ENCODE data around the gene PIGH.

The PIGH gene

DNA sequence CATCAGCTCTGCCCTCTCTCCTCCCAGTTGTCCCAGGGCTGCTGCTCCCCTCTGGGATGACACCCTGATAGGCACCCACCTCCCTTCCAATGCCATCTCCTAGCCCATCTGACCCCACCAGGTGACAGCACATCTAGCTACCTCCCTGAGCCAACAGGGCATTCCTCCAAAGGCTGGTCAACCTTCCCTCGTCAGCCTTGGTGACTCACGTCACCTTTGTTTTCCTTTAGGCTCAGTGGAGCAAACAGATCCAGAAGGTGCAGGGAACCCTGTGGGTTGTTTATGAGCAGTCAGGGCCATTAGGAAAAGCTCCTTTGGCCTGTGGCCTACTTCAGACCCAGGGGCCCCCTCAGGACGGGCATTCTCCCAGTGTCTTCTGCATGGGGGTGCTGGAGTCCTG lies 32.4 kb downstream of the PIGH start:
- no peak overlapping the region for H3K27ac ChIP-seq (ENCODE audit: low read length)
- H3K4me1 ChIP-seq (ENCODE audit: control insufficient read depth, insufficient read depth, low read length): no peaks in the 10 kb centered on the region
- H3K27me3 ChIP-seq (ENCODE audit: control insufficient read depth in 1 of 2, insufficient read depth in 2 of 2, low read length in 2 of 2): no peaks in the 10 kb centered on the region
- H3K9ac ChIP-seq (ENCODE audit: low read length in 2 of 2): no peak overlapping the region
- H3K9me3 ChIP-seq (ENCODE audit: control insufficient read depth in 2 of 2, low read length in 2 of 2): no peaks in the 10 kb centered on the region
- peaks cover 0 to 2% of the 10 kb centered on the region in 2 donors for H3K36me3 ChIP-seq (ENCODE audit: control insufficient read depth in 2 of 2, insufficient read depth in 2 of 2, low read length in 2 of 2)
- H3K4me3 ChIP-seq (ENCODE audit: low read length in 2 of 2): no peak overlapping the region

DNA sequence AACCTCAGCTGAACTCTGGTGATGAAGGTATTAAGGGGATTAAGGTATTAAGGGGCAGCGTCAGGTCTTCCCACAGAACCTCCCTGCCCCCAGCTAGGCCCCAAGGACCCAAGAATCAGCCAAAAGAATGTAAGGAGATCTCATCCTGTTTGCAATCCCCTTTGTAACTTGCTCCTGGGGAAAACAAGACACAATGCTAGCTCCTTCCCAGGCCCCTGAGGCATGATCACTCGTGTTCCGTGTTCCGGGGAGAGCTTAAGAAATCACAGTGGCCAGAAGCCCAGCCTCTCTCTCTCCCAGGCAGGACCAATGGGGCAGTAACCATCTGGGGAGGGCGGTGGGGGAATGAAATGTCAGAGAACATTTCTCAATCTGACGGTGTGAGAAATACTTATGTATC lies 33.2 kb downstream of the PIGH start:
- no peak overlapping the region for H3K9ac ChIP-seq (ENCODE audit: low read length in 2 of 2)

DNA sequence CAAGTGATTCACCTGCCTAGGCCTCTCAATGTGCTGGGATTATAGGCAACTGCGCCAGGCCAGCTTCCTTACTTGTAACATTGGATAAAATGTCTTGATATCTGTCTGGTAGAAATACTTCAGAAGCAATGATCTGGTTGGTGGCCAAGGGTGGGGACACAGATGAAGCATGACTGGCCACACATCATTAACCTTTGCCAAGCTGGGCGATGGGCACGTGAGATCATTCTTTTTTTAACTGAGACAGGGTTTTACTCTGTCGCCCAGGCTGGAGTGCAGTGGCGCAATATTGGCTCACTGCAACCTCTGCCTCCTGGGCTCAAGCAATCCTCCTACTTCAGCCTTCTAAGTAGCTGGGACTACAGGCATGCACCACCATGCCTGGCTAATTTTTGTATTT lies 35.8 kb downstream of the PIGH start:
- Histone ChIP-seq H3K4me3 (ENCODE audit: low read length in 2 of 2) (no peak overlapping the region), H3K27ac (ENCODE audit: low read length) (no peak overlapping the region), H3K4me1 (ENCODE audit: control insufficient read depth, insufficient read depth, low read length) (no peaks in the 10 kb centered on the region), H3K27me3 (ENCODE audit: control insufficient read depth in 1 of 2, insufficient read depth in 2 of 2, low read length in 2 of 2) (no peaks in the 10 kb centered on the region), H3K9me3 (ENCODE audit: control insufficient read depth in 2 of 2, low read length in 2 of 2) (no peaks in the 10 kb centered on the region), H3K9ac (ENCODE audit: low read length in 2 of 2) (no peak overlapping the region), H3K36me3 (ENCODE audit: control insufficient read depth in 2 of 2, insufficient read depth in 2 of 2, low read length in 2 of 2) (peaks cover 0 to 2% of the 10 kb centered on the region in 2 donors)

More for the DNA sequence above, 33.2 kb downstream of the PIGH start:
- no peaks in the 10 kb centered on the region for H3K27me3 ChIP-seq (ENCODE audit: control insufficient read depth in 1 of 2, insufficient read depth in 2 of 2, low read length in 2 of 2)
- H3K4me1 ChIP-seq (ENCODE audit: control insufficient read depth, insufficient read depth, low read length): no peaks in the 10 kb centered on the region
- no peaks in the 10 kb centered on the region for H3K9me3 ChIP-seq (ENCODE audit: control insufficient read depth in 2 of 2, low read length in 2 of 2)
- H3K27ac ChIP-seq (ENCODE audit: low read length): no peak overlapping the region
- no peak overlapping the region for H3K4me3 ChIP-seq (ENCODE audit: low read length in 2 of 2)
- H3K36me3 ChIP-seq (ENCODE audit: control insufficient read depth in 2 of 2, insufficient read depth in 2 of 2, low read length in 2 of 2): peaks cover 0 to 2% of the 10 kb centered on the region in 2 donors

DNA sequence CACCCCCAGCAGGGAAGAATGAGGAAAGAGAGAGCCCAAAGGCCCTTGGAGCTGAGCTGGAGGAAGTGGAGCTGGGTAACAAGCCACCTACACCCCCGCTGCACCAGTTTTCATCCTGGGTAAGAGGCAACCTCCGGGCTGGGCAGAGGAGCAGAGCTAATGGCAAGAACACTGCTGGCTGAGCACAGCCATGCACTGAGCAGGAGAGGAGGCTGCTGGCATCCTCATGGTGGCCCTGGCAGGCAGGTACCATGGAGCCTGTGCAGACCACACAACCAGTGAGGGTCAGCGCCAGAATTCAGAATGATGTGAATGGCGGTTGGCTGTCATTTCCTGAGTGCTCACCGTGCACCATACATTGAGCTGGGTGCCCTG lies 37.3 kb downstream of the PIGH start:
- no peaks in the 10 kb centered on the region for H3K9me3 ChIP-seq (ENCODE audit: control insufficient read depth in 2 of 2, low read length in 2 of 2)
- H3K27ac ChIP-seq (ENCODE audit: low read length): no peak overlapping the region
- H3K4me1 ChIP-seq (ENCODE audit: control insufficient read depth, insufficient read depth, low read length): no peaks in the 10 kb centered on the region
- peaks cover 0 to 6% of the 10 kb centered on the region in 2 donors for H3K36me3 ChIP-seq (ENCODE audit: control insufficient read depth in 2 of 2, insufficient read depth in 2 of 2, low read length in 2 of 2)
- H3K27me3 ChIP-seq (ENCODE audit: control insufficient read depth in 1 of 2, insufficient read depth in 2 of 2, low read length in 2 of 2): no peaks in the 10 kb centered on the region
- H3K9ac ChIP-seq (ENCODE audit: low read length in 2 of 2): no peak overlapping the region
- H3K4me3 ChIP-seq (ENCODE audit: low read length in 2 of 2): no peak overlapping the region

DNA sequence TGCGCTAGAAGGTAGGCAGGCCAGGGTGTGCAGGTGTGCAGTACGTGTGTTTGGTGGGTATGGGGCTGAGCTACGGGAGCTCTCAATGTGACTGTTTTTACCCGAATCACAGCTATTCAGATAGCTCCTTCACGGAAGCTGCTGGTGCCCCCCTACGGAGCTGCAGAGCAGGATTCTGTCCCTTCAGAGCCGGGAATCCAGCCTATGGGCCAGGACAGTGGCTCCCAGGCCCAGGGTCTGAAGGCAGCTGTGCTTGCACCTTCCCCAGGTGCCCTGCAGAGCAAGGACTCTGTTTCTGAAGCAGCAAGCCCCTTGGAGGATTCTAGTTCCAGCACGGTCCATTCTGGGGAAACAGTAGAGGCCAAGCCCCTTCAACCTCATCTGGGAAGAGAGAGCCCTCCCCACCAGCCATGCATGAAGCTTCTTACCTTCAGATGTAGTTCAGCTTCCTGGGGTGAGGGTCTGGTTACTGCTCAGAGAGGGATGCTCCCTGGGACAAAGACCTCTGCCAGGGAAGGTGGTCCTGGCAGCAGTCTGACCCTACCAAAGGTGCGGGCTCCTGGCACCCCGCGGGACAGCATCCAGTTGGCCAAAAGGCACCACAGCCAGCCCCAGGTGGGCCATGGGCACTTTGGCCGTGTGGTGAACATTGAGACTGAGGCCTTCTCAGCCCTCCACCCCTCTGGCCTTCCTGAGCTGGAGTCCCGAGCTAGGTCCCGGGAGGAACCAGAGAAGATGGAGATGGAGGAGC lies 37.9 kb downstream of the PIGH start:
- H3K27ac ChIP-seq (ENCODE audit: low read length): no peak overlapping the region
- H3K27me3 ChIP-seq (ENCODE audit: control insufficient read depth in 1 of 2, insufficient read depth in 2 of 2, low read length in 2 of 2): no peaks in the 10 kb centered on the region
- peaks cover 0 to 6% of the 10 kb centered on the region in 2 donors for H3K36me3 ChIP-seq (ENCODE audit: control insufficient read depth in 2 of 2, insufficient read depth in 2 of 2, low read length in 2 of 2)
- H3K9me3 ChIP-seq (ENCODE audit: control insufficient read depth in 2 of 2, low read length in 2 of 2): no peaks in the 10 kb centered on the region
- H3K9ac ChIP-seq (ENCODE audit: low read length in 2 of 2): no peak overlapping the region
- no peaks in the 10 kb centered on the region for H3K4me1 ChIP-seq (ENCODE audit: control insufficient read depth, insufficient read depth, low read length)
- no peak overlapping the region for H3K4me3 ChIP-seq (ENCODE audit: low read length in 2 of 2)

DNA sequence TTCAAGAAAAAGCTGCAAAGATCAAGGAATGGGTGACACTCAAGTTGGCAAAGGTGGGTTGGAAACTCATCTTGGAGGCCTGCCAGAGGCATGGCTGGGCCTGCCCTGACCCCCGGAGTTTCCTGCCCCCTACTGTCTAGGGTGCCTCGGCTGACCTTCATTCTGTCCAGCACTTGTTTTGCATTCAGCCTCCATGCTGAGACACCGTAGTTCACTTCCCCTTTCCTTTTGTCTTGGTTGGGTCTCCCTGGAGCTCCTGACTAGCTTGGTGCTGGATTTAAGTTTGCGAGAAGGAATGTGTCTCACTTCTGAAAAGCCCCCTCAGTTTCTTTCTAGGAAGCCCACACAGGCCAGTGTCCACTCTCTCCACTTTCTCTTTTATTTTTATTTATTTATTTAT lies 40.4 kb downstream of the PIGH start:
- H3K27ac ChIP-seq (ENCODE audit: low read length): no peak overlapping the region
- H3K4me1 ChIP-seq (ENCODE audit: control insufficient read depth, insufficient read depth, low read length): no peaks in the 10 kb centered on the region
- H3K9me3 ChIP-seq (ENCODE audit: control insufficient read depth in 2 of 2, low read length in 2 of 2): no peaks in the 10 kb centered on the region
- no peak overlapping the region for H3K9ac ChIP-seq (ENCODE audit: low read length in 2 of 2)
- no peak overlapping the region for H3K4me3 ChIP-seq (ENCODE audit: low read length in 2 of 2)
- H3K36me3 ChIP-seq (ENCODE audit: control insufficient read depth in 2 of 2, insufficient read depth in 2 of 2, low read length in 2 of 2): peaks cover 0 to 4% of the 10 kb centered on the region in 2 donors
- H3K27me3 ChIP-seq (ENCODE audit: control insufficient read depth in 1 of 2, insufficient read depth in 2 of 2, low read length in 2 of 2): no peaks in the 10 kb centered on the region

DNA sequence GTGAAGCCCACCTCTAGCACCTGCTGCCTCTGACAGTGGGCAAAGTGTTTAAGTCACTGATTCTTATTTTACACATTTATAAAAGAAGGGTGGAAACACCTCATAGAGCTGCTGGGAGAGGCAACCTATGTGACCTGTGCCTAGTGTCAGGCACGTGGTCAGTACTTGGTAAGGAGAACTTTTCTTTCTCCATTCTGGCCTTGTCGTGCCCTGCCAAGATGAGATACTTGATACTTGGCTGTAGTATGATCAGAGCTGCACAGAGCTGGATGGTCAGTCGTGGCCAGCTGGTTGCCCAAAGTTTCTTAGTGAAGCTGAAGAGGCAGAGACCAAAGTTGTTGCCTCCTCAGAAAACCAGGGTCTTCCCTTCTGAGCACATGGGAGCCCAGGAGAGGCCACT lies 42.4 kb downstream of the PIGH start:
- H3K36me3 ChIP-seq (ENCODE audit: control insufficient read depth in 2 of 2, insufficient read depth in 2 of 2, low read length in 2 of 2): peaks cover 0 to 4% of the 10 kb centered on the region in 2 donors
- no peaks in the 10 kb centered on the region for H3K9me3 ChIP-seq (ENCODE audit: control insufficient read depth in 2 of 2, low read length in 2 of 2)
- H3K27me3 ChIP-seq (ENCODE audit: control insufficient read depth in 1 of 2, insufficient read depth in 2 of 2, low read length in 2 of 2): no peaks in the 10 kb centered on the region
- no peak overlapping the region for H3K4me3 ChIP-seq (ENCODE audit: low read length in 2 of 2)
- no peaks in the 10 kb centered on the region for H3K4me1 ChIP-seq (ENCODE audit: control insufficient read depth, insufficient read depth, low read length)
- no peak overlapping the region for H3K9ac ChIP-seq (ENCODE audit: low read length in 2 of 2)
- no peak overlapping the region for H3K27ac ChIP-seq (ENCODE audit: low read length)

DNA sequence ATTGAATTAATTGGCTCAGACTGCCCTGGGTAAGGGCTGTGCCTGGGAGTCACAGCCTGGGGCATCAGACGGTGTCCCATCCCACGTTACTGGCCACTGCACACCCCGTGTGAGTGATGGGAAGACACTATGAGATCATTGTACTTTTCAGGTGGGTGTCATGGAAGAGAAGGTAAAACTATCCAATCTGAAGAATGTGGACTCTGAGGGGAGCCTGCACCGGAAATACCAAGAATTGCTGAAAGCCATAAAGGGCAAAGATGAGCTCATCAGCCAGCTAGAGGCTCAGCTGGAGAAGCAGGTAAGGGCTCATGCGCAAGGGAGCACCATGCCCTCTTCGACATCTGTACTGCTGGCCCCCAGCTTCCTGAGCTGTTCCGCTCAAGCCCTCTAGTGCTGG lies 43.0 kb downstream of the PIGH start:
- peaks cover 0 to 4% of the 10 kb centered on the region in 2 donors for H3K36me3 ChIP-seq (ENCODE audit: control insufficient read depth in 2 of 2, insufficient read depth in 2 of 2, low read length in 2 of 2)
- no peaks in the 10 kb centered on the region for H3K4me1 ChIP-seq (ENCODE audit: control insufficient read depth, insufficient read depth, low read length)
- H3K9me3 ChIP-seq (ENCODE audit: control insufficient read depth in 2 of 2, low read length in 2 of 2): no peaks in the 10 kb centered on the region
- no peaks in the 10 kb centered on the region for H3K27me3 ChIP-seq (ENCODE audit: control insufficient read depth in 1 of 2, insufficient read depth in 2 of 2, low read length in 2 of 2)
- H3K27ac ChIP-seq (ENCODE audit: low read length): no peak overlapping the region
- no peak overlapping the region for H3K9ac ChIP-seq (ENCODE audit: low read length in 2 of 2)
- H3K4me3 ChIP-seq (ENCODE audit: low read length in 2 of 2): no peak overlapping the region

DNA sequence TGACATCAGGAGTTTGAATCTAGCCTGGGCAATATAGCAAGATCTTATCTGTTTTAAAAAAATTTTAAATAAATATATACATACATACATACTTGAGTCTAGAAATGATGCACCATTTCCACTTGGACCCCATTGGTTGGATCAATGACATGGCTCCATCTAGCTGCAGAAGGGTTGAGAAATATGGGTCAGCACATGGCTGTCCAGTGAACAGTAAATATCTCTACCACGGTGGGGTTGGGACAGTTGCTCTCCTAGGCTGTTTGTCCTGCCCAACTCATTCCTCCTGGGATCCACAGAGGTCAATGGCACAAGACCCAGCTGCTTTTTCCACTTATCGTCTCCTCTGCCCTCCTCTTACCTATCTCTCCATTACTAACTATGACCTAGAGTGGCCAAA lies 43.4 kb downstream of the PIGH start:
- Histone ChIP-seq H3K27me3 (ENCODE audit: control insufficient read depth in 1 of 2, insufficient read depth in 2 of 2, low read length in 2 of 2) (no peaks in the 10 kb centered on the region), H3K9ac (ENCODE audit: low read length in 2 of 2) (no peak overlapping the region), H3K36me3 (ENCODE audit: control insufficient read depth in 2 of 2, insufficient read depth in 2 of 2, low read length in 2 of 2) (peaks cover 0 to 4% of the 10 kb centered on the region in 2 donors), H3K4me1 (ENCODE audit: control insufficient read depth, insufficient read depth, low read length) (no peaks in the 10 kb centered on the region), H3K4me3 (ENCODE audit: low read length in 2 of 2) (no peak overlapping the region), H3K27ac (ENCODE audit: low read length) (no peak overlapping the region), H3K9me3 (ENCODE audit: control insufficient read depth in 2 of 2, low read length in 2 of 2) (no peaks in the 10 kb centered on the region)

DNA sequence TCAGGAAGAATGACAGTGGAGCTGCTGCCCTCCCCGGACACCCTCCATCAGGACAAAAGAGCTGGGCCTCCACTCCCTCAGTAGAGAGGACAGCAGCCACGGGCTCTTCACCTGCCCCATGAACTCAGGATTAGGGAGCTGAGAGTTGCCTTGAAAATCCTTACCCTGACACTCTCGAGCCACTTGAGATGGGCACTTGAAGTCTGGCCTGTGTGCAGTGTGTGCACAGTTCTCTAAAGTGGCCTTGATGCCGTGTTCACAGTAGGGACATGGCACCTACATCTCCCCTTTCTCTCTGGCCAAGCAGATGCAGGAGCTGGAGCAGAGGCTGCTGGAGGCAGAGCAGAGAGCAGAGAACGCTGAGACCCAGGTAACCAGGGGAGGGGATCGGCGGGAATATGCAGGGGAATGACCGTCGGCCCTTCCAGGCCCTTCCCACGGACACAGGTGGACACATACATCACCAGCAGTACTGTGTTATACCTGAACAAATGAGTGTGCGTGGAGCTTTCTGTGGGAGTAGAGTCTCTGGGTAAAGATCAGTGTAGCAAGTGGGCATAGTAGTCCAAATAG lies 44.5 kb downstream of the PIGH start:
- no peak overlapping the region for H3K27ac ChIP-seq (ENCODE audit: low read length)
- H3K27me3 ChIP-seq (ENCODE audit: control insufficient read depth in 1 of 2, insufficient read depth in 2 of 2, low read length in 2 of 2): no peaks in the 10 kb centered on the region
- no peak overlapping the region for H3K9ac ChIP-seq (ENCODE audit: low read length in 2 of 2)
- H3K9me3 ChIP-seq (ENCODE audit: control insufficient read depth in 2 of 2, low read length in 2 of 2): no peaks in the 10 kb centered on the region
- H3K4me3 ChIP-seq (ENCODE audit: low read length in 2 of 2): no peak overlapping the region
- peaks cover 0 to 4% of the 10 kb centered on the region in 2 donors for H3K36me3 ChIP-seq (ENCODE audit: control insufficient read depth in 2 of 2, insufficient read depth in 2 of 2, low read length in 2 of 2)
- no peaks in the 10 kb centered on the region for H3K4me1 ChIP-seq (ENCODE audit: control insufficient read depth, insufficient read depth, low read length)

DNA sequence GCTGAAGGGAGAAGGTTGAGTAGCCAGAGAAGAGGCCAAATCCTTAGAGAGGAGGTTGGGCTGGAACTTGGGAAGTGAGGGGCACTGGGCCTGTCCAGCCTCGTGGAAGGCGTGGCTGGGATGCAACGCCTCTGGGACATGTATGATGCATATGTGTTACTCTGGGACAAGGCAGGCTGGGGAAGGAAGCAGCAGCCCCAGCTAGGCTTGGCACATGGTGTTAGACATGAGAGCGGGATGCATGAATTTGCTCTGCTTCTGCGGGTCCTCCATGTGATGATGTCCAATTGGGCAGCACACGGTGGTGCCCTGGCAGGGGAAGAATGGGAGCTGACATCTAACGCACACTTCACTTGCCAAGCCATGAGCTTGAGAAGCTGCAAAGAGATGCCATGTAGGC lies 45.7 kb downstream of the PIGH start:
- no peak overlapping the region for H3K9ac ChIP-seq (ENCODE audit: low read length in 2 of 2)
- no peak overlapping the region for H3K27ac ChIP-seq (ENCODE audit: low read length)
- H3K36me3 ChIP-seq (ENCODE audit: control insufficient read depth in 2 of 2, insufficient read depth in 2 of 2, low read length in 2 of 2): peaks cover 0 to 4% of the 10 kb centered on the region in 2 donors
- no peak overlapping the region for H3K4me3 ChIP-seq (ENCODE audit: low read length in 2 of 2)
- H3K9me3 ChIP-seq (ENCODE audit: control insufficient read depth in 2 of 2, low read length in 2 of 2): no peaks in the 10 kb centered on the region
- H3K27me3 ChIP-seq (ENCODE audit: control insufficient read depth in 1 of 2, insufficient read depth in 2 of 2, low read length in 2 of 2): no peaks in the 10 kb centered on the region
- no peaks in the 10 kb centered on the region for H3K4me1 ChIP-seq (ENCODE audit: control insufficient read depth, insufficient read depth, low read length)
